Smooth muscle cell of the coronary artery (primary cell): ENCODE measurements around the gene ZNF468. TPM values are rescaled to one million over a fixed set of nuclear protein-coding genes. Genes with fewer than 3 reads are reported as not detected.

Experiments used
- total RNA-seq: library from RNA; depleted of rRNA; stranded (reverse); fragments of >200 nt; gene quantifications from 2 replicates; pipeline ENCODE4 v1.2.3, GENCODE V29; 2014; ENCODE audit warnings: low replicate concordance

Gene ZNF468
- total RNA-seq, result 12.6 and 18.8 TPM in 2 replicates

DNA sequence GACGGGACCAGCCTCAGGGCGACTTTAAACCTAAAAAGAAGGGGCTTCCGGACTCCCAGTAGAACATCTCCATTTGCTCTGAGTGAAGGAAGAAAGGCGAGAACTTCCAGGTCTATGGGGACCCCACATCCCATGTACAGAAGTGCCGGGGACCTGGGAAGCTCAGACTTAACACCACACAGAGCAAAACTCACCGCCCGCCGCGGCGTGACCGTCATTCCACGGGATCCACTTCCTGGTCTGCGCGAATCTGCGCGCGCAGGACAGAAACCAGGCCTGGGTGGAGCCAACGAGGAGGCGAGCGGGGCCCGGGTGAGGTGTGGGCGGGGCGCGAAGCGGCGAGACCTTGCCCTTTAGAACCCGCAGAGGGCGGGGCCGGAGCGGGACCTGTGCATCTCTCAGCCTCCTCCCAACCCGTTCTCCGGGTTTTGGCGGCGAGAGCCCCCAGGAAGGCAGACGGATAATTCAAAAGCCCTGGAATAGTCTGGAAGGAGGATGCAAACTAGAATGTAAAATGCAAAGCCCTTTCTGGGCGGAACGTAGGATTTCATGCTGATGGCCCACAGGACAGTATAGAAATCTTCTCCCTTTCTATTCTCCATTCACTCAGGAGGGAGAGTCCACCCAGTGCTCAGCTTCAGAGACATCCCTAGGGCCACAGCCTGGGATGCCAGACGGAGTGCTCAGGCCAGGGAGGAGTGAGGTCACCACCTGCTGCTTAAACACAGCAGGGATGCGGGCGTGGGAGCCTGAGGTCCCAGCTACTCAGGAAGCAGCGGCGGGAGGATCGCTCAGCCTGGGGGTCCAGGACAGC, at the start of gene ZNF468:
Gene ZNF468, minus strand, starts transcription at position 242 of the 814 bp plus-strand sequence. CDS start 3,347 bp downstream, outside the sequence.

GRCh38 chr19:52897138-52897935, 39.9 kb upstream of the ZNF468 start, which contains the start of gene ZNF320:
Gene ZNF320 (minus strand): TSS chr19:52897635. CDS start chr19:52890255, 7,380 bp downstream.

DNA sequence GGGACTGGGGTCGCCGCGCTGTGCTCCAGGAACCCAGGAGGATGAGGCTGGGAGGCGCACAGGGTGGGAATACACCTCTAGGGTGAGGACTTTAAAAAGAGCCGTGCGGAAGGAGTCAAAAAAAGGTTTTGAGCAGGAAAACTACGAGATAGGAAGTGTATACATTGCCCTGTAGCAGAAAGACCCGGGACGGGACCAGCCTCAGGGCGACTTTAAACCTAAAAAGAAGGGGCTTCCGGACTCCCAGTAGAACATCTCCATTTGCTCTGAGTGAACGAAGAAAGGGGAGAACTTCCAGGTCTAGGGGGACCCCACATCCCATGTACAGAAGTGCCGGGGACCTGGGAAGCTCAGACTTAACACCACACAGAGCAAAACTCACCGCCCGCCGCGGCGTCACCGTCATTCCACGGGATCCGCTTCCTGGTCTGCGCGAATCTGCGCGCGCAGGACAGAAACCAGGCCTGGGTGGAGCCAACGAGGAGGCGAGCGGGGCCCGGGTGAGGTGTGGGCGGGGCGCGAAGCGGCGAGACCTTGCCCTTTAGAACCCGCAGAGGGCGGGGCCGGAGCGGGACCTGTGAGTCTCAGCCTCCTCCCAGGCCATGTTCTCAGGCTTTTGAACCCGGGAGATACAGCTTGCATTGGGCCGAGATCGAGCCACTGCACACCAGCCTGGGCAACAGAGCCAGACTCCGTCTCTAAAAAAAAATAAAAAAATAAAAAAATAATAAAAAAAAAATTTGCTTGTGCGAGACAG, 36.0 kb downstream of the ZNF468 start, which contains the start of gene ZNF28:
Gene ZNF28, minus strand, starts transcription at position 430 of the 757 bp plus-strand sequence. CDS start 3,675 bp downstream, outside the sequence.

Other genes with a start within 250 kb of the ZNF468 start
- 37.7 and 46.9 TPM in 2 replicates for gene ZNF83, start 219.3 kb downstream of the ZNF468 start, total RNA-seq
- 7.1 and 14.3 TPM in 2 replicates for gene ZNF611, start 122.6 kb downstream of the ZNF468 start, total RNA-seq
- 1.8 and 2.8 TPM in 2 replicates for gene ZNF600, start 70.8 kb downstream of the ZNF468 start, total RNA-seq
- 15.3 and 19.2 TPM in 2 replicates for gene ZNF28, start 36.0 kb downstream of the ZNF468 start, total RNA-seq
- 9.0 and 12.6 TPM in 2 replicates for gene ZNF320, start 40.0 kb upstream of the ZNF468 start, total RNA-seq
- 4.6 and 4.7 TPM in 2 replicates for gene ZNF888, start 65.8 kb upstream of the ZNF468 start, total RNA-seq
- 8.8 and 10.9 TPM in 2 replicates for gene ZNF816, start 105.3 kb upstream of the ZNF468 start, total RNA-seq
- gene ERVV-1, start 156.3 kb upstream of the ZNF468 start, total RNA-seq, result not detected in 2 replicates
- not detected in 2 replicates for gene ERVV-2, start 187.1 kb upstream of the ZNF468 start, total RNA-seq
- 19.8 and 22.6 TPM in 2 replicates for gene ZNF160, start 245.8 kb upstream of the ZNF468 start, total RNA-seq